H1 (cell line): Measurements from ENCODE around the gene NOL4L. TPM values are rescaled to one million over a fixed set of nuclear protein-coding genes. Genes with fewer than 3 reads are reported as not detected.

Experiments
- CTCF ChIA-PET: fragments of 300-600 bp; sonication (Branson Sonifier 250); formaldehyde crosslinking; loops from one replicate; lab custom pipeline; 2021; ENCODE audit not compliant: partially characterized antibody; lab: Charles Lee
- POLR2A ChIA-PET: fragments of 300-600 bp; sonication (Branson Sonifier 250); formaldehyde crosslinking; loops from one replicate; lab custom pipeline; 2021; ENCODE audit warnings: inconsistent platforms; ENCODE audit not compliant: partially characterized antibody; lab: Charles Lee
- DNase-seq, 2 experiments: peaks; one replicate each; pipeline versions ENCODE4 v3.0.0 to v3.0.0-alpha.2; 2010 to 2022; ENCODE audit warnings: low spot score in 2 of 2, low read depth in 1 of 2, mixed read lengths in 1 of 2
- FAIRE-seq: peaks from 2 replicates; lab custom pipeline; 2011; peaks lifted over from hg19 to GRCh38; lab: Jason Lieb, UNC
- H2AFZ ChIP-seq: 2 replicates; pipeline ENCODE4 v1.8.1; 2012; ENCODE audit warnings: low read length, inconsistent platforms
- H2AK5ac ChIP-seq: 2 replicates; pipeline ENCODE4 v1.6.1; 2013; ENCODE audit warnings: low read depth, low read length
- H2BK120ac ChIP-seq: replicated peaks from 2 replicates; pipeline ENCODE3; 2013; ENCODE audit warnings: low read depth, low read length, inconsistent platforms
- H2BK12ac ChIP-seq: 2 replicates; pipeline ENCODE4 v1.6.1; 2013; ENCODE audit warnings: low read depth, low read length
- H2BK15ac ChIP-seq: 2 replicates; pipeline ENCODE4 v1.6.1; 2013; ENCODE audit warnings: low read length
- H2BK20ac ChIP-seq: 2 replicates; pipeline ENCODE4 v1.6.1; 2013; ENCODE audit warnings: low read length
- H2BK5ac ChIP-seq: 2 replicates; pipeline ENCODE4 v1.6.1; 2013; ENCODE audit warnings: low read depth, low read length
- H3K14ac ChIP-seq: 2 replicates; pipeline ENCODE4 v1.6.1; 2013; ENCODE audit warnings: inconsistent platforms; ENCODE audit not compliant: insufficient read length
- H3K18ac ChIP-seq: 2 replicates; pipeline ENCODE4 v1.6.1; 2013; ENCODE audit warnings: low read length; ENCODE audit errors: extremely low read depth
- H3K23ac ChIP-seq: 2 replicates; pipeline ENCODE4 v1.6.1; 2013; ENCODE audit warnings: inconsistent platforms; ENCODE audit not compliant: insufficient read length
- H3K23me2 ChIP-seq: 2 replicates; pipeline ENCODE4 v1.6.1; 2013; ENCODE audit warnings: low read depth, low read length
- H3K27ac ChIP-seq: 2 replicates; pipeline ENCODE4 v1.6.1; 2011; ENCODE audit warnings: low read depth, low read length, inconsistent platforms
- H3K27me3 ChIP-seq, 4 experiments: replicated peaks in 1 of 4; 1 replicate in 1 of 4; 2 replicates in 3 of 4; pipeline versions ENCODE4 v1.6.1 to v1.8.1; 2011 to 2013; ENCODE audit warnings: low read length in 3 of 4, mild to moderate bottlenecking in 3 of 4, inconsistent platforms in 2 of 4, mixed read lengths in 2 of 4, moderate library complexity in 1 of 4; ENCODE audit not compliant: control insufficient read depth in 3 of 4, insufficient read depth in 3 of 4; ENCODE audit errors: extremely low read depth in 1 of 4
- H3K36me3 ChIP-seq, 4 experiments: 2 replicates each; pipeline versions ENCODE4 v1.6.1 to v1.8.1; 2011 to 2013; ENCODE audit warnings: mild to moderate bottlenecking in 4 of 4, low read length in 3 of 4, moderate library complexity in 2 of 4, control low read depth in 1 of 4, inconsistent platforms in 1 of 4; ENCODE audit not compliant: insufficient read depth in 4 of 4, control insufficient read depth in 2 of 4
- H3K4ac ChIP-seq: replicated peaks from 2 replicates; pipeline ENCODE3; 2013; ENCODE audit warnings: low read length, low read depth, mixed read lengths, inconsistent platforms; ENCODE audit not compliant: insufficient read length
- H3K4me1 ChIP-seq, 4 experiments: replicated peaks in 1 of 4; 1 replicate in 1 of 4; 2 replicates in 3 of 4; pipeline versions ENCODE4 v1.6.1 to v1.8.1; 2011 to 2013; ENCODE audit warnings: low read length in 3 of 4, inconsistent platforms in 2 of 4, mixed read lengths in 1 of 4; ENCODE audit not compliant: insufficient read depth in 4 of 4, control insufficient read depth in 3 of 4
- H3K4me2 ChIP-seq, 2 experiments: 2 replicates each; pipeline versions ENCODE4 v1.6.1 to v1.8.1; 2011 to 2013; ENCODE audit warnings: low read depth in 2 of 2, low read length in 2 of 2, control low read depth in 1 of 2, inconsistent platforms in 1 of 2, mild to moderate bottlenecking in 1 of 2; ENCODE audit not compliant: insufficient read depth in 1 of 2
- H3K4me3 ChIP-seq, 4 experiments: fragments of 200-600, 300-600 bp in 1 of 4; sonication (generic), shearing (Covaris generic), sonication (Bioruptor Twin) in 1 of 4; 2 replicates each; pipeline versions ENCODE4 v1.5.1 to v1.8.1; 2011 to 2016; ENCODE audit warnings: low read length in 4 of 4, low read depth in 3 of 4, control low read depth in 2 of 4, inconsistent platforms in 2 of 4, mild to moderate bottlenecking in 2 of 4, mixed read lengths in 1 of 4, moderate library complexity in 1 of 4; ENCODE audit not compliant: insufficient read depth in 2 of 4; ENCODE audit errors: extremely low read depth in 1 of 4
- H3K56ac ChIP-seq: replicated peaks from 2 replicates; pipeline ENCODE3; 2013; ENCODE audit warnings: low read depth, mild to moderate bottlenecking, mixed read lengths, low read length, inconsistent platforms; ENCODE audit not compliant: insufficient read length
- H3K79me1 ChIP-seq: 2 replicates; pipeline ENCODE4 v1.6.1; 2013; ENCODE audit warnings: low read depth, low read length, control low read depth
- H3K79me2 ChIP-seq, 2 experiments: 2 replicates each; pipeline versions ENCODE4 v1.6.1 to v1.8.1; 2012 to 2013; ENCODE audit warnings: low read length in 2 of 2, mild to moderate bottlenecking in 2 of 2, inconsistent platforms in 1 of 2; ENCODE audit not compliant: insufficient read depth in 2 of 2, control insufficient read depth in 1 of 2
- H3K9ac ChIP-seq, 4 experiments: replicated peaks in 1 of 4; 1 replicate in 1 of 4; 2 replicates in 3 of 4; pipeline versions ENCODE4 v1.6.1 to v1.8.1; 2011 to 2013; ENCODE audit warnings: low read depth in 3 of 4, low read length in 3 of 4, control low read depth in 2 of 4, mild to moderate bottlenecking in 2 of 4, moderate library complexity in 2 of 4, inconsistent platforms in 1 of 4; ENCODE audit errors: extremely low read depth in 1 of 4
- H3K9me3 ChIP-seq, 2 experiments: 2 replicates each; pipeline versions ENCODE4 v1.6.1 to v1.8.1; 2012 to 2013; ENCODE audit warnings: mild to moderate bottlenecking in 2 of 2, moderate library complexity in 2 of 2, control low read depth in 1 of 2, inconsistent platforms in 1 of 2, low read depth in 1 of 2, low read length in 1 of 2, mixed read lengths in 1 of 2; ENCODE audit not compliant: insufficient read depth in 2 of 2
- H4K20me1 ChIP-seq, 2 experiments: replicated peaks in 1 of 2; 2 replicates each; pipeline versions ENCODE3 to v1.8.1; 2011 to 2013; ENCODE audit warnings: inconsistent platforms in 2 of 2, low read length in 2 of 2, mild to moderate bottlenecking in 1 of 2; ENCODE audit not compliant: insufficient read depth in 2 of 2, control insufficient read depth in 1 of 2
- H4K5ac ChIP-seq: 2 replicates; pipeline ENCODE4 v1.6.1; 2013; ENCODE audit warnings: low read length, low read depth, mixed read lengths, inconsistent platforms; ENCODE audit not compliant: insufficient read length
- H4K8ac ChIP-seq: 2 replicates; pipeline ENCODE4 v1.8.0; 2013; ENCODE audit warnings: mild to moderate bottlenecking, moderate library complexity, low read length, inconsistent platforms; ENCODE audit not compliant: insufficient read depth; ENCODE audit errors: extremely low read depth
- H4K91ac ChIP-seq: replicated peaks from 2 replicates; pipeline ENCODE3; 2013; ENCODE audit warnings: low read length, mixed read lengths, inconsistent platforms; ENCODE audit not compliant: insufficient read length
- ATF3 ChIP-seq: IDR thresholded peaks from 2 replicates; pipeline ENCODE4 v1.6.1; 2011; ENCODE audit warnings: low read depth, mild to moderate bottlenecking, low read length; ENCODE audit not compliant: insufficient read depth
- BACH1 ChIP-seq: IDR thresholded peaks from 2 replicates; pipeline ENCODE4 v1.6.1; 2012; ENCODE audit warnings: low read length, improper control_type of control experiment
- CHD2 ChIP-seq: IDR thresholded peaks from 2 replicates; pipeline ENCODE4 v1.6.1; 2012; ENCODE audit warnings: low read length, improper control_type of control experiment
- E2F6 ChIP-seq: IDR thresholded peaks from 2 replicates; pipeline ENCODE4 v1.6.1; 2012; ENCODE audit warnings: inconsistent platforms
- GTF2F1 ChIP-seq: IDR thresholded peaks from 2 replicates; pipeline ENCODE4 v1.6.1; 2012; ENCODE audit warnings: low read depth, low read length, improper control_type of control experiment, borderline replicate concordance
- KDM5A ChIP-seq: fragments of 200-600 bp; IDR thresholded peaks from 2 replicates; pipeline ENCODE4 v1.7.1; 2012; ENCODE audit warnings: mild to moderate bottlenecking, low read length, inconsistent platforms, mixed read lengths
- MAX ChIP-seq: IDR thresholded peaks from 2 replicates; pipeline ENCODE4 v1.6.1; 2012; ENCODE audit warnings: inconsistent platforms
- NRF1 ChIP-seq: IDR thresholded peaks from 2 replicates; pipeline ENCODE4 v1.6.1; 2011; ENCODE audit warnings: mild to moderate bottlenecking, low read depth, low read length, improper control_type of control experiment
- RBBP5 ChIP-seq: IDR thresholded peaks from 2 replicates; pipeline ENCODE4 v1.7.1; 2012; ENCODE audit warnings: low read depth, mild to moderate bottlenecking, inconsistent platforms, low read length, moderate library complexity, borderline replicate concordance
- SP4 ChIP-seq: IDR thresholded peaks from 2 replicates; pipeline ENCODE4 v1.6.1; 2012; ENCODE audit warnings: low read length, inconsistent platforms
- SRF ChIP-seq: IDR thresholded peaks from 2 replicates; pipeline ENCODE4 v1.6.1; 2011; ENCODE audit warnings: mild to moderate bottlenecking, low read depth, low read length, moderate library complexity
- TCF12 ChIP-seq: IDR thresholded peaks from 2 replicates; pipeline ENCODE4 v1.6.1; 2011; ENCODE audit warnings: low read depth, mild to moderate bottlenecking, low read length
- ZNF274 ChIP-seq: IDR thresholded peaks from 2 replicates; pipeline ENCODE4 v1.7.0; 2012; ENCODE audit warnings: low read length, borderline replicate concordance; ENCODE audit errors: extremely low read depth
- WGBS, 2 experiments: shearing (Covaris generic) in 1 of 2; methylation state at CpG; one replicate each; pipeline versions ENCODE4 v1.1.6 to v1.1.7; 2013 to 2015; ENCODE audit warnings: low lambda C conversion rate in 2 of 2, mixed read lengths in 2 of 2, inconsistent platforms in 1 of 2, low coverage in 1 of 2, missing lambda C conversion rate in 1 of 2; ENCODE audit not compliant: insufficient replicate concordance in 2 of 2, insufficient coverage in 1 of 2, insufficient read length in 1 of 2; ENCODE audit errors: extremely low coverage in 1 of 2, missing lambda C conversion rate in 1 of 2; 5-methylcytosine and 5-hydroxymethylcytosine counted together
- polyA plus RNA-seq, 7 experiments: library from polyadenylated mRNA; depleted of rRNA in 3 of 7; stranded (reverse) in 5 of 7; unstranded in 2 of 7; fragments of >200 nt in 5 of 7; fragments of 200-250 nt in 2 of 7; gene quantifications; 1 replicate in 5 of 7; 2 replicates in 1 of 7; 4 replicates in 1 of 7; pipeline versions ENCODE4 v1.2.1 to v1.2.3, GENCODE V29; 2011 to 2013; ENCODE audit warnings: missing spikeins in 2 of 7, mixed read lengths in 2 of 7
- total RNA-seq: library from RNA; stranded (reverse); fragmentation: NEBNext Ultra II Directional; extraction: Animal tissue kit (Norgen Biotek cat#: 25700); gene quantifications from 2 replicates; pipeline ENCODE4 v1.2.1, GENCODE V29; 2021

NOL4L gene
- total and polyA plus RNA-seq, 2 of the 8 experiments (the other 6 are each of a cell fraction or from before 2014, with no cell fraction given) = 15.3 to 23.7 TPM

- Histone ChIP-seq H2BK120ac (no peak overlapping the region), H3K56ac (no peak overlapping the region), H3K9ac (no peak overlapping the region), H2AK5ac (no peak overlapping the region), H3K27ac (no peak overlapping the region), H3K4ac (no peak overlapping the region), H3K36me3 (peaks cover 3 to 33% (median 17%) of the 10 kb centered on the region in 4 experiments; a peak in 5 of 8 replicates), H2BK15ac (no peak overlapping the region), H4K5ac (no peak overlapping the region), H3K4me1 (peaks cover 0 to 3% (median 0%) of the 10 kb centered on the region in 4 experiments; a peak in 1 of 7 replicates), H2BK20ac (no peak overlapping the region), H3K23me2 (no peaks in the 10 kb centered on the region), H2BK5ac (no peak overlapping the region), H2BK12ac (no peak overlapping the region), H4K91ac (no peak overlapping the region), H3K4me2 (no peak overlapping the region), H3K14ac (no peak overlapping the region), H3K27me3 (no peaks in the 10 kb centered on the region), H3K4me3 (no peak overlapping the region), H2AFZ (no peak overlapping the region), H3K79me1 (no peaks in the 10 kb centered on the region; the same call in 1 of the 2 replicates), H3K18ac (no peak overlapping the region), H4K20me1 (peaks cover 2 to 5% of the 10 kb centered on the region in 2 experiments), H3K9me3 (no peaks in the 10 kb centered on the region), H3K79me2 (no peaks in the 10 kb centered on the region), H3K23ac (no peak overlapping the region), H4K8ac (no peak overlapping the region)
- TF ChIP-seq ZNF274 (no peak), NRF1 (no peak), GTF2F1 (no peak), KDM5A (no peak), MAX (no peak), SP4 (no peak), RBBP5 (no peak), BACH1 (no peak), SRF (no peak), E2F6 (no peak), ATF3 (no peak), CHD2 (no peak), TCF12 (no peak)
- DNase-seq = no peak
- no peak for FAIRE-seq
- WGBS, 2 experiments = 96% methylated on average over 7 of the region's 7 CpGs; no CpG with 5 or more reads in 1 of the 2 experiments
- ChIA-PET CTCF (interaction anchor here (0.6 to 2.3 kb wide), 8 partner anchors 10 to 72 kb away, joined by 3 to 10 read pairs (median 4); no protein-coding TSS in a partner anchor), POLR2A (no interaction called here)
Measured at GRCh38 chr20:32436968-32437367, 148.2 kb downstream of the NOL4L start.
